Psoas muscle (tissue), 8 donors: ENCODE measurements around the gene CACNB4. TPM values are rescaled to one million over a fixed set of nuclear protein-coding genes. Genes with fewer than 3 reads are reported as not detected.

Experiments used
- ATAC-seq, 4 donors: fragments of 200-7000 bp; cut with Tn5 transposase; one replicate each; pipeline ENCODE4 v1.9.1; 2020; ENCODE audit warnings: moderate library complexity in 3 of 4, mild to moderate bottlenecking in 2 of 4
- DNase-seq, 2 donors: peaks; one replicate each; pipeline ENCODE4 v3.0.0-alpha.2; 2020
- H3K27ac ChIP-seq: fragments of 200-600 bp; one replicate; pipeline ENCODE4 v1.8.0; 2022
- H3K27me3 ChIP-seq, 3 donors: fragments of 200-600 bp in 1 of 3; one replicate each; pipeline versions ENCODE4 v1.6.1 to v1.8.0; 2013 to 2022; ENCODE audit warnings: low read length in 2 of 3, mild to moderate bottlenecking in 2 of 3, moderate library complexity in 1 of 3; ENCODE audit not compliant: insufficient read depth in 3 of 3
- H3K36me3 ChIP-seq, 2 donors: fragments of 200-600 bp in 1 of 2; one replicate each; pipeline versions ENCODE4 v1.6.1 to v1.8.0; 2013 to 2022; ENCODE audit warnings: low read depth in 1 of 2, mild to moderate bottlenecking in 1 of 2, moderate library complexity in 1 of 2; ENCODE audit not compliant: insufficient read depth in 1 of 2
- H3K4me1 ChIP-seq: fragments of 200-600 bp; one replicate; pipeline ENCODE4 v1.8.0; 2022
- H3K4me3 ChIP-seq: fragments of 200-600 bp; one replicate; pipeline ENCODE4 v1.8.0; 2022; ENCODE audit warnings: mild to moderate bottlenecking
- H3K9me3 ChIP-seq: fragments of 200-600 bp; one replicate; pipeline ENCODE4 v1.8.0; 2022
- CTCF ChIP-seq: fragments of 200-600 bp; IDR thresholded peaks from one replicate; pipeline ENCODE4 v1.8.0; 2022; ENCODE audit warnings: antibody characterized with exemption
- WGBS, 3 donors: extraction: QIAGEN DNeasy Blood & Tissue Kit; methylation state at CpG; one replicate each; pipeline versions ENCODE4 v1.1.6 to v1.1.7; 2013; 5-methylcytosine and 5-hydroxymethylcytosine counted together
- intact Hi-C, 2 donors: fragments of 100-400 bp; cut with DNase I; formaldehyde crosslinking; loops; one replicate each; pipeline versions ENCODE4 v1.11.0 to v1.14.2; 2022
- polyA plus RNA-seq, 3 donors: library from polyadenylated mRNA; stranded (reverse); fragments of 200-250 nt; gene quantifications; one replicate each; pipeline ENCODE4 v1.2.3, GENCODE V29; 2013
- total RNA-seq, 4 donors: library from RNA; stranded (reverse); fragmentation: NEBNext Ultra II Directional in 2 of 4; extraction: Animal tissue kit (Norgen Biotek cat#: 25700) in 2 of 4; gene quantifications; one replicate each; pipeline versions ENCODE4 v1.2.1 to v1.2.4, GENCODE V29; 2021 to 2023
- donor health status: healthy with polysubstance abuse.
- donor health status: DM: no; HTN: no; CAD: no; lungs with moderate emphysema.
- donor health status: Bipolar disorder and iron deficiency.
- donor health status: healthy.
- donor health status: DM: yes; HTN: yes; CAD: no.
- donor health status: DM: no; HTN: no; CAD: no.
- donor health status: DM: no; HTN: no; CAD: no.
- donor health status: DM: yes; HTN: yes; CAD: no.

CACNB4 gene
- total and polyA plus RNA-seq, 7 donors: 0.10 to 1.1 (median 0.21) TPM

- no peak for ATAC-seq
- Histone ChIP-seq H3K9me3 (no peaks in the 10 kb centered on the region), H3K4me1 (no peaks in the 10 kb centered on the region), H3K36me3 (no peaks in the 10 kb centered on the region), H3K4me3 (no peak overlapping the region), H3K27ac (no peak overlapping the region), H3K27me3 (no peaks in the 10 kb centered on the region)
- intact Hi-C loops: no loop called here
- TF ChIP-seq CTCF: no peak
- no peak for DNase-seq
These were observed 79.1 kb downstream of the CACNB4 start for GRCh38 chr2:152019732-152020131.

- no peak overlapping the region for H3K27ac ChIP-seq
- no peaks in the 10 kb centered on the region for H3K9me3 ChIP-seq
- intact Hi-C loops: no loop called here
- H3K36me3 ChIP-seq: no peaks in the 10 kb centered on the region
- no peak overlapping the region for H3K4me3 ChIP-seq
- DNase-seq (no peak), ATAC-seq (no peak)
- WGBS, 3 donors: 70 to 78% (median 72%) methylated on average over 7 of the region's 7 CpGs
- no peak for TF ChIP-seq CTCF
- no peaks in the 10 kb centered on the region for H3K4me1 ChIP-seq
- no peaks in the 10 kb centered on the region for H3K27me3 ChIP-seq
These were observed 82.4 kb downstream of the CACNB4 start for GRCh38 chr2:152016181-152017120.

GRCh38 chr2:152015552-152015951 lies 83.3 kb downstream of the CACNB4 start:
- Histone ChIP-seq H3K4me3 (no peak overlapping the region), H3K4me1 (no peaks in the 10 kb centered on the region), H3K27me3 (no peaks in the 10 kb centered on the region), H3K36me3 (no peaks in the 10 kb centered on the region), H3K9me3 (no peaks in the 10 kb centered on the region), H3K27ac (no peak overlapping the region)
- no peak for DNase-seq
- intact Hi-C loops: no loop called here
- 71 to 80% (median 79%) methylated on average over 5 of the region's 5 CpGs for WGBS, 3 donors
- ATAC-seq: no peak
- TF ChIP-seq CTCF: no peak

- intact Hi-C loops: no loop called here
These were observed 86.1 kb downstream of the CACNB4 start for GRCh38 chr2:152012697-152013096.

More at GRCh38 chr2:152012697-152013096, 86.1 kb downstream of the CACNB4 start:
- H3K4me3 ChIP-seq: no peak overlapping the region
- no peak overlapping the region for H3K27ac ChIP-seq
- no peaks in the 10 kb centered on the region for H3K9me3 ChIP-seq
- no peak for TF ChIP-seq CTCF
- no peaks in the 10 kb centered on the region for H3K4me1 ChIP-seq
- no peak for DNase-seq
- H3K27me3 ChIP-seq: no peaks in the 10 kb centered on the region
- no peaks in the 10 kb centered on the region for H3K36me3 ChIP-seq
- no peak for ATAC-seq
- WGBS, 3 donors: 67 to 72% (median 69%) methylated on average over 1 of the region's 1 CpG
